GM23338 (cell line): ENCODE data around the gene C12orf60. TPM values are rescaled to one million over a fixed set of nuclear protein-coding genes. Genes with fewer than 3 reads are reported as not detected.

Experiments
- ATAC-seq: fragments of 200-7000 bp; cut with Tn5 transposase; 3 replicates; pipeline ENCODE4 v1.9.1; 2020
- DNase-seq: peaks from one replicate; pipeline ENCODE4 v3.0.0-alpha.2; 2015; ENCODE audit warnings: low spot score
- H2AFZ ChIP-seq: fragments of 200-600 bp; sonication (generic); 2 replicates; pipeline ENCODE4 v1.8.0; 2016; ENCODE audit warnings: antibody characterized with exemption, mild to moderate bottlenecking, moderate library complexity
- H3F3A ChIP-seq: fragments of 200-600 bp; sonication (generic); replicated peaks from 2 replicates; pipeline ENCODE4 v1.8.0; 2017; ENCODE audit warnings: antibody characterized with exemption, mixed run types, low read depth
- H3K27ac ChIP-seq: fragments of 200-600 bp; sonication (generic); 2 replicates; pipeline ENCODE4 v1.6.1; 2016; ENCODE audit warnings: low read depth
- H3K27me3 ChIP-seq: fragments of 200-600 bp; sonication (generic); 2 replicates; pipeline ENCODE4 v1.8.0; 2016; ENCODE audit warnings: mild to moderate bottlenecking, mixed run types, moderate library complexity; ENCODE audit not compliant: insufficient read depth
- H3K36me3 ChIP-seq: fragments of 200-600 bp; sonication (generic); 2 replicates; pipeline ENCODE4 v1.8.0; 2016; ENCODE audit warnings: mild to moderate bottlenecking; ENCODE audit not compliant: insufficient read depth
- H3K4me1 ChIP-seq: fragments of 200-600 bp; sonication (generic); 2 replicates; pipeline ENCODE4 v1.8.0; 2016; ENCODE audit warnings: mild to moderate bottlenecking, moderate library complexity; ENCODE audit not compliant: insufficient read depth
- H3K4me2 ChIP-seq: fragments of 200-600 bp; sonication (generic); 2 replicates; pipeline ENCODE4 v1.7.1; 2017; ENCODE audit warnings: mixed run types
- H3K4me3 ChIP-seq: fragments of 200-600 bp; sonication (generic); 2 replicates; pipeline ENCODE4 v1.6.1; 2016; ENCODE audit warnings: mixed run types
- H3K79me2 ChIP-seq: fragments of 200-600 bp; sonication (generic); replicated peaks from 2 replicates; pipeline ENCODE4 v1.8.0; 2017; ENCODE audit warnings: mild to moderate bottlenecking; ENCODE audit not compliant: insufficient read depth
- H3K9me2 ChIP-seq: fragments of 200-600 bp; sonication (generic); 2 replicates; pipeline ENCODE4 v1.8.0; 2017; ENCODE audit not compliant: insufficient read depth
- H4K20me1 ChIP-seq: fragments of 200-600 bp; sonication (generic); replicated peaks from 2 replicates; pipeline ENCODE4 v1.8.0; 2017; ENCODE audit warnings: mild to moderate bottlenecking; ENCODE audit not compliant: insufficient read depth
- H3K27ac Mint-ChIP-seq: 2 replicates; pipeline ENCODE4 v1.8.0; 2020; ENCODE audit warnings: inconsistent platforms, mild to moderate bottlenecking, moderate library complexity, mixed read lengths
- H3K27me3 Mint-ChIP-seq: 3 replicates; pipeline ENCODE4 v1.8.0; 2022; ENCODE audit warnings: low read depth, mild to moderate bottlenecking, moderate library complexity, mixed read lengths, inconsistent platforms; ENCODE audit not compliant: insufficient read depth, poor library complexity
- H3K36me3 Mint-ChIP-seq: 3 replicates; pipeline ENCODE4 v1.8.0; 2021; ENCODE audit warnings: low read depth, mild to moderate bottlenecking, inconsistent platforms, moderate library complexity, mixed read lengths
- H3K4me1 Mint-ChIP-seq: 3 replicates; pipeline ENCODE4 v1.8.0; 2020; ENCODE audit warnings: mild to moderate bottlenecking, inconsistent platforms, mixed read lengths
- H3K4me3 Mint-ChIP-seq: 3 replicates; pipeline ENCODE4 v1.8.0; 2021; ENCODE audit warnings: moderate library complexity, mild to moderate bottlenecking, inconsistent platforms, mixed read lengths
- H3K9me3 Mint-ChIP-seq: 3 replicates; pipeline ENCODE4 v1.8.0; 2020; ENCODE audit warnings: moderate library complexity, mild to moderate bottlenecking, inconsistent platforms, mixed read lengths
- CREB1 ChIP-seq: fragments of 250-450 bp; sonication (Bioruptor Pico); IDR thresholded peaks from 2 replicates; pipeline ENCODE4 v1.5.0; 2020; ENCODE audit warnings: low read depth, mild to moderate bottlenecking, moderate library complexity
- CTCF ChIP-seq, 2 experiments: fragments of 200-600 bp in 1 of 2; sonication (generic) in 1 of 2; conservative IDR thresholded peaks; 2 replicates each; pipeline versions ENCODE4 v1.5.1 to v1.6.1; 2016 to 2017; ENCODE audit warnings: antibody characterized with exemption in 2 of 2, low read depth in 2 of 2, mild to moderate bottlenecking in 2 of 2, moderate library complexity in 1 of 2
- EZH2 ChIP-seq: fragments of 200-600 bp; sonication (generic); IDR thresholded peaks from one replicate; pipeline ENCODE4 v1.8.0; 2017; ENCODE audit warnings: antibody characterized with exemption, mild to moderate bottlenecking, low read depth; ENCODE audit not compliant: unreplicated experiment
- EZH2phosphoT487 ChIP-seq: fragments of 200-600 bp; sonication (generic); IDR thresholded peaks from one replicate; pipeline ENCODE4 v1.8.1; 2018; ENCODE audit warnings: antibody characterized with exemption; ENCODE audit not compliant: unreplicated experiment
- JUNB ChIP-seq: IDR thresholded peaks from one replicate; pipeline ENCODE4 v1.6.1; 2016; ENCODE audit warnings: antibody characterized with exemption; ENCODE audit not compliant: unreplicated experiment
- NANOG ChIP-seq: IDR thresholded peaks from 2 replicates; pipeline ENCODE4 v1.6.1; 2016; ENCODE audit warnings: antibody characterized with exemption, borderline replicate concordance
- POLR2AphosphoS5 ChIP-seq: IDR thresholded peaks from 2 replicates; pipeline ENCODE4 v1.6.1; 2016; ENCODE audit warnings: antibody characterized with exemption, low read depth
- REST ChIP-seq: IDR thresholded peaks from one replicate; pipeline ENCODE4 v1.6.1; 2018; ENCODE audit warnings: antibody characterized with exemption; ENCODE audit not compliant: unreplicated experiment
- STAT1 ChIP-seq: IDR thresholded peaks from one replicate; pipeline ENCODE4 v1.6.1; 2016; ENCODE audit warnings: antibody characterized with exemption; ENCODE audit not compliant: unreplicated experiment
- ZNF114 ChIP-seq: fragments of 250-450 bp; sonication (Bioruptor Pico); IDR thresholded peaks from 2 replicates; pipeline ENCODE4 v1.5.0; 2020; ENCODE audit warnings: mild to moderate bottlenecking, moderate library complexity
- ZNF331 ChIP-seq: fragments of 250-450 bp; sonication (Bioruptor Pico); IDR thresholded peaks from 2 replicates; pipeline ENCODE4 v1.5.0; 2020; ENCODE audit warnings: low read depth, mild to moderate bottlenecking, moderate library complexity
- polyA plus RNA-seq: library from polyadenylated mRNA; unstranded; fragments of >200 nt; fragmentation: Nextera tagmentation; extraction: Ambion mirVana; gene quantifications from 2 replicates; pipeline ENCODE4 v1.2.1, GENCODE V29; 2016
- total RNA-seq: library from RNA; depleted of rRNA; stranded (reverse); fragments of >200 nt; shearing (Covaris generic); gene quantifications from 2 replicates; pipeline ENCODE4 v1.2.3, GENCODE V29; 2014

C12orf60 gene
- total and polyA plus RNA-seq, 2 experiments from 2014 or later: 1.7 to 2.3 TPM

DNA sequence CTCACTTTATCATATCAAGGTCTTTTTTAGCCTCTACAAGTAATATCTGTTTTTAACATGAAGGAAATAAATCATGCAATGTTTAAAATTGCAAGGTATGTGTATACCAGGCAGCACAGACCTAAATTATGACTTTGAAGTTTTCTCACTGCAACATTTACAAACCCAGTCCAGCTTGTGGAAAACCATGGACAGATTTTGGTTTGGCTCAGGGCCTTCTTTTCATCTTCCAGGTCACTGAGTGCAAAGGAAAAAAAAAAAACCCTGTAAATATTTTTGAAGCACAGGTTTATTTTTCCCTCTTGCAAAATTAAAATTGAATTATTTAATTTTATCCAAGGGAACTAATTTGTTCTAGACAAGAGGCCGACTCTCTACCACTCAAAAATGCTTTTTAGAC lies 68.4 kb downstream of the C12orf60 start (continued):
- TF ChIP-seq REST: no peak
- TF ChIP-seq STAT1: no peak
- TF ChIP-seq CREB1 (CRISPR knock-in tag): no peak
- no peak for TF ChIP-seq ZNF114 (CRISPR knock-in tag)

- Histone ChIP-seq H3K4me1 (no peaks in the 10 kb centered on the region), H3K27ac (no peak overlapping the region), H3K9me2 (no peaks in the 10 kb centered on the region), H3K36me3 (no peaks in the 10 kb centered on the region), H3K79me2 (no peaks in the 10 kb centered on the region), H3K4me2 (no peak overlapping the region), H2AFZ (no peak overlapping the region), H3K4me3 (no peak overlapping the region), H3F3A (no peaks in the 10 kb centered on the region), H4K20me1 (no peaks in the 10 kb centered on the region), H3K27me3 (no peaks in the 10 kb centered on the region)
- peaks cover 2% of the 10 kb centered on the region for H3K27me3 Mint-ChIP-seq
- H3K36me3 Mint-ChIP-seq: no peaks in the 10 kb centered on the region
- H3K4me3 Mint-ChIP-seq: no peak overlapping the region
- H3K27ac Mint-ChIP-seq: no peak overlapping the region
- ATAC-seq: no peak
- no peak for DNase-seq
- H3K9me3 Mint-ChIP-seq: peaks cover 6% of the 10 kb centered on the region; the same call in 2 of the 3 replicates
- no peaks in the 10 kb centered on the region for H3K4me1 Mint-ChIP-seq
- TF ChIP-seq POLR2AphosphoS5: no peak
- TF ChIP-seq CTCF (conservative IDR thresholded peaks at IDR 0.05; ENCODE audit: low read depth in 2 of 2): no peak
- no peak for TF ChIP-seq EZH2phosphoT487
- no peak for TF ChIP-seq STAT1
- TF ChIP-seq ZNF331 (CRISPR knock-in tag): no peak
- TF ChIP-seq JUNB: no peak
- TF ChIP-seq NANOG: no peak
- no peak for TF ChIP-seq EZH2
- TF ChIP-seq ZNF114 (CRISPR knock-in tag): no peak
- no peak for TF ChIP-seq REST
These were observed 70.1 kb downstream of the C12orf60 start for GRCh38 chr12:14873440-14874185.
